H9 (cell line): Measurements from ENCODE around the gene COL4A1. TPM values are rescaled to one million over a fixed set of nuclear protein-coding genes. Genes with fewer than 3 reads are reported as not detected.

ENCODE experiments used
- DNase-seq: peaks from one replicate; pipeline ENCODE4 v3.0.0-alpha.2; 2017
- H2AFZ ChIP-seq: one replicate; pipeline ENCODE4 v1.6.1; 2013; ENCODE audit warnings: mild to moderate bottlenecking, low read length, control low read depth, moderate library complexity
- H2AK5ac ChIP-seq: 2 replicates; pipeline ENCODE4 v1.6.1; 2013; ENCODE audit warnings: low read length, control low read depth, mixed read lengths; ENCODE audit not compliant: insufficient read length
- H2BK120ac ChIP-seq: one replicate; pipeline ENCODE4 v1.6.1; 2013; ENCODE audit warnings: low read depth, mild to moderate bottlenecking, low read length, control low read depth, inconsistent platforms; ENCODE audit not compliant: poor library complexity, severe bottlenecking
- H2BK12ac ChIP-seq: 2 replicates; pipeline ENCODE4 v1.6.1; 2013; ENCODE audit warnings: low read length, control low read depth, mixed read lengths, low read depth; ENCODE audit not compliant: insufficient read length
- H2BK15ac ChIP-seq: 2 replicates; pipeline ENCODE4 v1.6.1; 2013; ENCODE audit warnings: low read depth, low read length, control low read depth
- H2BK20ac ChIP-seq: one replicate; pipeline ENCODE4 v1.6.1; 2013; ENCODE audit warnings: low read depth, mild to moderate bottlenecking, low read length, control low read depth, inconsistent platforms; ENCODE audit not compliant: poor library complexity, severe bottlenecking
- H2BK5ac ChIP-seq: 2 replicates; pipeline ENCODE4 v1.6.1; 2013; ENCODE audit warnings: low read length, control low read depth, mixed read lengths; ENCODE audit not compliant: insufficient read length
- H3K14ac ChIP-seq: 2 replicates; pipeline ENCODE4 v1.6.1; 2013; ENCODE audit warnings: low read length, control low read depth; ENCODE audit not compliant: insufficient read depth
- H3K18ac ChIP-seq: 2 replicates; pipeline ENCODE4 v1.6.1; 2013; ENCODE audit warnings: low read depth, mild to moderate bottlenecking, mixed read lengths, low read length, control low read depth; ENCODE audit not compliant: insufficient read length
- H3K23ac ChIP-seq: 2 replicates; pipeline ENCODE4 v1.6.1; 2013; ENCODE audit warnings: low read length, control low read depth, mixed read lengths, low read depth; ENCODE audit not compliant: insufficient read length
- H3K23me2 ChIP-seq: 2 replicates; pipeline ENCODE4 v1.6.1; 2013; ENCODE audit warnings: low read depth, mild to moderate bottlenecking, mixed read lengths, low read length, control low read depth; ENCODE audit not compliant: insufficient read length, poor library complexity, severe bottlenecking
- H3K27ac ChIP-seq: 2 replicates; pipeline ENCODE4 v1.5.1; 2013; ENCODE audit warnings: low read length, control low read depth, mixed read lengths, low read depth; ENCODE audit not compliant: insufficient read length
- H3K27me3 ChIP-seq: 2 replicates; pipeline ENCODE4 v1.6.1; 2013; ENCODE audit warnings: low read length, control low read depth, inconsistent platforms; ENCODE audit not compliant: insufficient read depth
- H3K4ac ChIP-seq: 2 replicates; pipeline ENCODE4 v1.6.1; 2013; ENCODE audit warnings: low read depth, mild to moderate bottlenecking, control low read depth, inconsistent platforms, low read length, moderate library complexity
- H3K4me1 ChIP-seq: 2 replicates; pipeline ENCODE4 v1.6.1; 2013; ENCODE audit warnings: low read length, control low read depth, inconsistent platforms; ENCODE audit not compliant: insufficient read depth
- H3K4me2 ChIP-seq: 2 replicates; pipeline ENCODE4 v1.6.1; 2013; ENCODE audit warnings: low read length, control low read depth, mixed read lengths; ENCODE audit not compliant: insufficient read length, insufficient read depth
- H3K56ac ChIP-seq: 2 replicates; pipeline ENCODE4 v1.6.1; 2013; ENCODE audit warnings: low read depth, mild to moderate bottlenecking, mixed read lengths, low read length, control low read depth; ENCODE audit not compliant: insufficient read length
- H3K79me1 ChIP-seq: 2 replicates; pipeline ENCODE4 v1.6.1; 2013; ENCODE audit warnings: low read depth, mild to moderate bottlenecking, moderate library complexity, low read length, control low read depth, inconsistent platforms; ENCODE audit not compliant: insufficient read depth, poor library complexity, severe bottlenecking
- H3K79me2 ChIP-seq: 2 replicates; pipeline ENCODE4 v1.6.1; 2013; ENCODE audit warnings: low read length, control low read depth, inconsistent platforms; ENCODE audit not compliant: insufficient read depth
- H3K9ac ChIP-seq: 2 replicates; pipeline ENCODE4 v1.6.1; 2013; ENCODE audit warnings: low read length, control low read depth, mixed read lengths; ENCODE audit not compliant: insufficient read length; ENCODE audit errors: extremely low read depth
- H3K9me3 ChIP-seq: one replicate; pipeline ENCODE4 v1.6.1; 2013; ENCODE audit warnings: low read depth, low read length, inconsistent platforms; ENCODE audit not compliant: control insufficient read depth
- H3T11ph ChIP-seq: one replicate; pipeline ENCODE4 v1.6.1; 2013; ENCODE audit warnings: mild to moderate bottlenecking, low read length, control low read depth, inconsistent platforms
- H4K20me1 ChIP-seq: one replicate; pipeline ENCODE4 v1.6.1; 2013; ENCODE audit not compliant: control insufficient read depth, insufficient read length, insufficient read depth
- H4K5ac ChIP-seq: 2 replicates; pipeline ENCODE4 v1.6.1; 2013; ENCODE audit warnings: low read depth, mild to moderate bottlenecking, mixed read lengths, low read length, control low read depth; ENCODE audit not compliant: insufficient read length
- H4K8ac ChIP-seq: replicated peaks from 2 replicates; pipeline ENCODE4 v1.6.1; 2013; ENCODE audit warnings: low read length, control low read depth, mixed read lengths, low read depth; ENCODE audit not compliant: insufficient read length
- H4K91ac ChIP-seq: 2 replicates; pipeline ENCODE4 v1.6.1; 2013; ENCODE audit warnings: low read depth, mild to moderate bottlenecking, moderate library complexity, mixed read lengths, low read length, control low read depth; ENCODE audit not compliant: insufficient read length
- H3K27ac Mint-ChIP-seq, 3 experiments: 2 replicates in 2 of 3; 3 replicates in 1 of 3; pipeline ENCODE4 v1.8.0; 2020 to 2021; ENCODE audit warnings: mixed read lengths in 3 of 3, mild to moderate bottlenecking in 1 of 3, moderate library complexity in 1 of 3
- H3K27me3 Mint-ChIP-seq: 2 replicates; pipeline ENCODE4 v1.8.0; 2021; ENCODE audit warnings: low read depth, mild to moderate bottlenecking, moderate library complexity, mixed read lengths
- H3K36me3 Mint-ChIP-seq, 3 experiments: 2 replicates in 2 of 3; 3 replicates in 1 of 3; pipeline ENCODE4 v1.8.0; 2020 to 2021; ENCODE audit warnings: low read depth in 3 of 3, mixed read lengths in 3 of 3; ENCODE audit not compliant: insufficient read depth in 1 of 3
- H3K4me1 Mint-ChIP-seq, 2 experiments: 2 replicates each; pipeline ENCODE4 v1.8.0; 2020; ENCODE audit warnings: mixed read lengths in 2 of 2
- H3K4me3 Mint-ChIP-seq, 2 experiments: 2 replicates in 1 of 2; 3 replicates in 1 of 2; pipeline ENCODE4 v1.8.0; 2020 to 2021; ENCODE audit warnings: mild to moderate bottlenecking in 2 of 2, mixed read lengths in 2 of 2, moderate library complexity in 1 of 2
- H3K9me3 Mint-ChIP-seq, 2 experiments: 2 replicates in 1 of 2; 3 replicates in 1 of 2; pipeline ENCODE4 v1.8.0; 2020; ENCODE audit warnings: mild to moderate bottlenecking in 2 of 2, mixed read lengths in 2 of 2, moderate library complexity in 1 of 2
- WGBS: extraction: QIAGEN DNeasy Blood & Tissue Kit; methylation state at CpG from one replicate; pipeline ENCODE4 v1.1.7; 2013; ENCODE audit warnings: missing lambda C conversion rate, low lambda C conversion rate, mixed read lengths; ENCODE audit not compliant: insufficient read length; ENCODE audit errors: extremely low coverage; 5-methylcytosine and 5-hydroxymethylcytosine counted together
- total RNA-seq: library from RNA; stranded (reverse); gene quantifications from 2 replicates; pipeline ENCODE4 v1.2.1, GENCODE V29; 2021
- TF ChIP-seq, protein P1 (sequence below): fragments of 200-600 bp; sonication (generic); conservative IDR thresholded peaks from 3 replicates; pipeline ENCODE4 v1.8.0; 2021; ENCODE audit warnings: antibody characterized with exemption, mild to moderate bottlenecking

COL4A1 gene
- total RNA-seq, 1 experiment from 2014 or later = 73.1 TPM

DNA sequence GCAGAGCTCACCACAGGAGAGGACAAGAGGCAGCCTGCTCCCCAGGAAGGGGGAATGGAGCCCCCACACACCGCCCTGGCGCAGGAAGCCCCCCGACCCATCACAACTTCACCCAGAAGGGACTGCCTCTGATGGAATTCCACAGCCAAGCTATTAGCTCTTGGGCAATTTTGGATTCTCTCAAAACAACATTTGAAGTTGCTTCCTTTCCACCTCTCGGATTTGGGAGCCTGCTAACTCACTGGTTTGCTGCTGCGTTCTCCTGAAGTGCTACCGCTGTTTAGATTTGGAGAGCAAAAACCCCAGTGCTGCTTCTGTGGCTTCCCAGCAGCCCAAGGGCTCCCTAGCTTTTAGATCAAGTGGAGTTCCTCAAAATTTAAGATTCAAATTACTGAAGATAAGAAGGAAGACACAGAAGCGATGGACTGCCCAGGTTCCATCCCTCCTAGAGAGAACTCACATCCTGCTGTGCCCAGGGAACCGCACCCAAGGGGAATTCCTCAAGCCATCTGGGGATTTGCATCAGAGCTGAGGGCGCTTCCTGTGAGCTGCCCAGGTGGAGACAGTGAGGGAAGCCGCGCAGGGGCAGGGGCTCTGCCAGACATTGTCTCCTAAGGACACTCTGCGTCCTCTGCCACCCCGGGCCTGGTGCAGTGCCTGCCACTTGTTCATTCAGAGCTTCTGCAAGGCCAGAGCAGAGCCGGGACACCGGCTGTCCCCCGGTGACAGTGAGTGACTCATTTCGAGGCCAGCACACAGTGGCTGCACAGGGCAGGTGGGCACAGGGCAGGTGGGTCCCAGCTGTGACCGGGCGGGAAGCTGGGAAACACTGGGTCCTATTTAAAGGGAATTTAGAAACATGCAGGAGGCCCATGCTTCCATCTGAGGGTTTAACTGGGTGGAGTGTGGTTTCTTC lies 45.5 kb downstream of the COL4A1 start:
- H2BK120ac ChIP-seq = no peak overlapping the region
- no peak overlapping the region for H2BK5ac ChIP-seq
- TF ChIP-seq, protein P1, sequence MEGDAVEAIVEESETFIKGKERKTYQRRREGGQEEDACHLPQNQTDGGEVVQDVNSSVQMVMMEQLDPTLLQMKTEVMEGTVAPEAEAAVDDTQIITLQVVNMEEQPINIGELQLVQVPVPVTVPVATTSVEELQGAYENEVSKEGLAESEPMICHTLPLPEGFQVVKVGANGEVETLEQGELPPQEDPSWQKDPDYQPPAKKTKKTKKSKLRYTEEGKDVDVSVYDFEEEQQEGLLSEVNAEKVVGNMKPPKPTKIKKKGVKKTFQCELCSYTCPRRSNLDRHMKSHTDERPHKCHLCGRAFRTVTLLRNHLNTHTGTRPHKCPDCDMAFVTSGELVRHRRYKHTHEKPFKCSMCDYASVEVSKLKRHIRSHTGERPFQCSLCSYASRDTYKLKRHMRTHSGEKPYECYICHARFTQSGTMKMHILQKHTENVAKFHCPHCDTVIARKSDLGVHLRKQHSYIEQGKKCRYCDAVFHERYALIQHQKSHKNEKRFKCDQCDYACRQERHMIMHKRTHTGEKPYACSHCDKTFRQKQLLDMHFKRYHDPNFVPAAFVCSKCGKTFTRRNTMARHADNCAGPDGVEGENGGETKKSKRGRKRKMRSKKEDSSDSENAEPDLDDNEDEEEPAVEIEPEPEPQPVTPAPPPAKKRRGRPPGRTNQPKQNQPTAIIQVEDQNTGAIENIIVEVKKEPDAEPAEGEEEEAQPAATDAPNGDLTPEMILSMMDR = no peak
- Mint-ChIP-seq H3K27me3 (peaks cover 2% of the 10 kb centered on the region; the same call in 1 of the 2 replicates), H3K4me3 (no peak overlapping the region), H3K4me1 (peaks cover 46 to 47% of the 10 kb centered on the region in 2 experiments), H3K27ac (peak overlapping the region in 2 of 3 experiments; percentile 19 to 51; a peak in 2 of 7 replicates), H3K36me3 (peaks cover 0 to 4% (median 3%) of the 10 kb centered on the region in 3 experiments; a peak in 2 of 7 replicates), H3K9me3 (no peaks in the 10 kb centered on the region)
- no peak overlapping the region for H3K4me2 ChIP-seq
- no peak overlapping the region for H4K91ac ChIP-seq
- H3K23me2 ChIP-seq = no peaks in the 10 kb centered on the region
- H3K79me2 ChIP-seq = no peaks in the 10 kb centered on the region; the same call in 1 of the 2 replicates
- DNase-seq = peak; percentile 61
- no peak overlapping the region for H3K18ac ChIP-seq
- no peaks in the 10 kb centered on the region for H3K79me1 ChIP-seq
- H3K56ac ChIP-seq = no peak overlapping the region
- H3K9ac ChIP-seq = no peak overlapping the region
- no peaks in the 10 kb centered on the region for H3K27me3 ChIP-seq
- no peak overlapping the region for H3K4ac ChIP-seq
- no peak overlapping the region for H4K8ac ChIP-seq
- no peak overlapping the region for H3K14ac ChIP-seq
- H2BK15ac ChIP-seq = no peak overlapping the region
- WGBS = no CpG with 5 or more reads among the region's 19 CpGs
- H3K23ac ChIP-seq = no peak overlapping the region
- no peak overlapping the region for H2AFZ ChIP-seq
- no peak overlapping the region for H2BK20ac ChIP-seq
- no peak overlapping the region for H3T11ph ChIP-seq
- H3K9me3 ChIP-seq = no peaks in the 10 kb centered on the region
- no peak overlapping the region for H2AK5ac ChIP-seq
- H3K27ac ChIP-seq = no peak overlapping the region
- H3K4me1 ChIP-seq = peaks cover 12% of the 10 kb centered on the region; the same call in 1 of the 2 replicates
- no peaks in the 10 kb centered on the region for H4K20me1 ChIP-seq
- H4K5ac ChIP-seq = no peak overlapping the region
- no peak overlapping the region for H2BK12ac ChIP-seq
